PC-3 (cell line): ENCODE measurements around the gene FPR3. TPM values are rescaled to one million over a fixed set of nuclear protein-coding genes. Genes with fewer than 3 reads are reported as not detected.

Experiments
- ATAC-seq: fragments of 200-7000 bp; cut with Tn5 transposase; 2 replicates; pipeline ENCODE4 v1.9.1; 2020; ENCODE audit warnings: mild to moderate bottlenecking, moderate library complexity
- BruUV-seq: library from RNA; stranded (reverse); fragments of 400-500 nt; replicated peaks from 2 replicates; lab custom pipeline; 2021; lab: Mats Ljungman, UMichigan
- CTCF ChIA-PET: fragments of 300-600 bp; sonication (Branson Sonifier 250); formaldehyde crosslinking; loops from one replicate; lab custom pipeline; 2022; ENCODE audit warnings: antibody characterized with exemption; lab: Charles Lee
- POLR2A ChIA-PET: fragments of 300-600 bp; sonication (Branson Sonifier 250); formaldehyde crosslinking; loops from one replicate; lab custom pipeline; 2022; ENCODE audit warnings: antibody characterized with exemption; ENCODE audit not compliant: unreplicated experiment; lab: Charles Lee
- DNase-seq: peaks from one replicate; pipeline ENCODE4 v3.0.0-alpha.2; 2015
- H2AFZ ChIP-seq: fragments of 300-600 bp; sonication (generic); 2 replicates; pipeline ENCODE4 v1.6.0; 2016; ENCODE audit warnings: antibody characterized with exemption, low read length
- H3F3A ChIP-seq: fragments of 300-600 bp; sonication (generic); one replicate; pipeline ENCODE4 v1.6.0; 2017; ENCODE audit warnings: antibody characterized with exemption, low read length, control low read depth, mild to moderate bottlenecking; ENCODE audit not compliant: unreplicated experiment
- H3K27ac ChIP-seq: fragments of 300-600 bp; sonication (generic); 2 replicates; pipeline ENCODE4 v1.5.1; 2016; ENCODE audit warnings: mild to moderate bottlenecking, low read length
- H3K27me3 ChIP-seq: fragments of 300-600 bp; sonication (generic); 2 replicates; pipeline ENCODE4 v1.6.1; 2016; ENCODE audit warnings: low read length, mixed read lengths
- H3K36me3 ChIP-seq: fragments of 300-600 bp; sonication (generic); 2 replicates; pipeline ENCODE4 v1.6.1; 2016; ENCODE audit warnings: low read depth, mixed run types, low read length, mixed read lengths
- H3K4me1 ChIP-seq: fragments of 300-600 bp; sonication (generic); 2 replicates; pipeline ENCODE4 v1.5.1; 2016; ENCODE audit warnings: low read length; ENCODE audit not compliant: insufficient read depth
- H3K4me2 ChIP-seq: fragments of 300-600 bp; sonication (generic); 2 replicates; pipeline ENCODE4 v1.6.0; 2016; ENCODE audit warnings: low read length
- H3K4me3 ChIP-seq: fragments of 300-600 bp; sonication (generic); 2 replicates; pipeline ENCODE4 v1.5.1; 2016; ENCODE audit warnings: mild to moderate bottlenecking, low read length, mixed read lengths
- H3K79me2 ChIP-seq: fragments of 300-600 bp; sonication (generic); 2 replicates; pipeline ENCODE4 v1.6.1; 2017; ENCODE audit warnings: low read length, mixed read lengths
- H3K9ac ChIP-seq: fragments of 300-600 bp; sonication (generic); 2 replicates; pipeline ENCODE4 v1.6.0; 2016; ENCODE audit warnings: mild to moderate bottlenecking, low read length
- H3K9me2 ChIP-seq: fragments of 300-600 bp; sonication (generic); replicated peaks from 2 replicates; pipeline ENCODE4 v1.6.1; 2016; ENCODE audit warnings: mixed run types, low read length, mixed read lengths
- H3K9me3 ChIP-seq: fragments of 300-600 bp; sonication (generic); 2 replicates; pipeline ENCODE4 v1.6.1; 2016; ENCODE audit warnings: low read length, mixed read lengths
- H4K20me1 ChIP-seq: fragments of 300-600 bp; sonication (generic); 2 replicates; pipeline ENCODE4 v1.6.1; 2016; ENCODE audit warnings: low read length, mixed read lengths
- CTCF ChIP-seq: fragments of 300-600 bp; sonication (generic); conservative IDR thresholded peaks from 2 replicates; pipeline ENCODE4 v1.5.1; 2017; ENCODE audit warnings: antibody characterized with exemption, low read depth, mild to moderate bottlenecking, low read length
- EZH2 ChIP-seq: fragments of 300-600 bp; sonication (generic); IDR thresholded peaks from one replicate; pipeline ENCODE4 v1.6.1; 2017; ENCODE audit warnings: antibody characterized with exemption, mild to moderate bottlenecking, low read length; ENCODE audit not compliant: unreplicated experiment
- EZH2phosphoT487 ChIP-seq: fragments of 300-600 bp; sonication (generic); IDR thresholded peaks from 2 replicates; pipeline ENCODE4 v1.6.1; 2018; ENCODE audit warnings: mild to moderate bottlenecking, antibody characterized with exemption, low read length, borderline replicate concordance
- intact Hi-C: fragments of 100-400 bp; cut with micrococcal nuclease; formaldehyde crosslinking; loops from 2 replicates; pipeline ENCODE4 v1.9.0; 2023
- total RNA-seq: library from RNA; depleted of rRNA; stranded (reverse); fragments of >200 nt; gene quantifications from 2 replicates; pipeline ENCODE4 v1.2.3, GENCODE V29; 2014; rRNA removed

Gene FPR3
- total RNA-seq, 1 experiment from 2014 or later, result 0.26 TPM

- Histone ChIP-seq H3K27ac (no peak overlapping the region), H3K4me3 (no peak overlapping the region; the same call in 1 of the 2 replicates), H3K4me2 (no peak overlapping the region), H3F3A (no peaks in the 10 kb centered on the region), H3K4me1 (no peaks in the 10 kb centered on the region), H3K9ac (no peak overlapping the region), H3K9me3 (peaks cover 77% of the 10 kb centered on the region), H3K9me2 (no peaks in the 10 kb centered on the region), H3K27me3 (no peaks in the 10 kb centered on the region), H2AFZ (no peak overlapping the region), H3K36me3 (peaks cover 88% of the 10 kb centered on the region), H3K79me2 (no peaks in the 10 kb centered on the region), H4K20me1 (no peaks in the 10 kb centered on the region)
- TF ChIP-seq CTCF (no peak), EZH2 (no peak), EZH2phosphoT487 (no peak)
- POLR2A ChIA-PET, result no interaction called here
- no peak for DNase-seq
- BruUV-seq, result no TSS peak
- intact Hi-C loops, result no loop called here
- no peak for ATAC-seq
- CTCF ChIA-PET, result no interaction called here
Measured at GRCh38 chr19:51873097-51873496, 78.1 kb downstream of the FPR3 start.

Other genes starting within 250 kb of the FPR3 start
- gene ZNF175, start 223.9 kb upstream of the FPR3 start, total RNA-seq, result 7.5 and 8.5 TPM in 2 replicates
- not detected in 2 replicates for gene SIGLEC5, start 164.8 kb upstream of the FPR3 start, total RNA-seq
- not detected in 2 replicates for gene SIGLEC14, start 148.3 kb upstream of the FPR3 start, total RNA-seq
- 10.1 and 12.2 TPM in 2 replicates for gene SPACA6, start 101.8 kb upstream of the FPR3 start, total RNA-seq
- not detected in 2 replicates for gene HAS1, start 71.2 kb upstream of the FPR3 start, total RNA-seq
- 0.46 and 0.55 TPM in 2 replicates for gene FPR1, start 43.3 kb upstream of the FPR3 start, total RNA-seq
- not detected in 2 replicates for gene FPR2, start 34.0 kb upstream of the FPR3 start, total RNA-seq
- gene ZNF577, start 92.8 kb downstream of the FPR3 start, total RNA-seq, result 6.2 and 7.2 TPM in 2 replicates
- 4.7 and 9.7 TPM in 2 replicates for gene ZNF649, start 109.9 kb downstream of the FPR3 start, total RNA-seq
- 3.1 and 4.3 TPM in 2 replicates for gene ZNF613, start 132.3 kb downstream of the FPR3 start, total RNA-seq
- gene ZNF350, start 191.7 kb downstream of the FPR3 start, total RNA-seq, result 5.2 and 6.2 TPM in 2 replicates
- 5.4 and 5.5 TPM in 2 replicates for gene ZNF615, start 213.1 kb downstream of the FPR3 start, total RNA-seq
- gene ZNF614, start 233.2 kb downstream of the FPR3 start, total RNA-seq, result 9.7 and 10.4 TPM in 2 replicates